Bronchial epithelial cell (primary cell): ENCODE results near the gene COMP. TPM values are rescaled to one million over a fixed set of nuclear protein-coding genes. Genes with fewer than 3 reads are reported as not detected.
A peak's percentile ranks its signal among the peaks of the same experiment; 100 is the strongest.

Experiments
- DNase-seq: peaks from one replicate; pipeline ENCODE4 v3.0.0-alpha.2; 2010; ENCODE audit warnings: low read depth
- FAIRE-seq: peaks from 2 replicates; lab custom pipeline; 2011; peaks lifted over from hg19 to GRCh38; lab: Jason Lieb, UNC
- H3K27me3 ChIP-seq: 2 replicates; pipeline ENCODE4 v1.5.1; 2011; ENCODE audit warnings: low read length; ENCODE audit not compliant: control insufficient read depth, insufficient read depth
- H3K36me3 ChIP-seq: 2 replicates; pipeline ENCODE4 v1.5.1; 2011; ENCODE audit warnings: low read length; ENCODE audit not compliant: control insufficient read depth, insufficient read depth
- H3K4me3 ChIP-seq: 2 replicates; pipeline ENCODE4 v1.5.1; 2011; ENCODE audit warnings: mild to moderate bottlenecking, low read depth, low read length, control low read depth
- CTCF ChIP-seq: IDR thresholded peaks from 2 replicates; pipeline ENCODE4 v1.5.1; 2011; ENCODE audit warnings: mild to moderate bottlenecking, moderate library complexity, low read length, control low read depth, inconsistent platforms; ENCODE audit not compliant: insufficient read depth, severe bottlenecking
- total RNA-seq: library from RNA; depleted of rRNA; stranded (reverse); fragments of >200 nt; gene quantifications from 2 replicates; pipeline ENCODE4 v1.2.1, GENCODE V29; 2014

The COMP gene
- total RNA-seq, 1 donor from 2014 or later: not detected

DNA sequence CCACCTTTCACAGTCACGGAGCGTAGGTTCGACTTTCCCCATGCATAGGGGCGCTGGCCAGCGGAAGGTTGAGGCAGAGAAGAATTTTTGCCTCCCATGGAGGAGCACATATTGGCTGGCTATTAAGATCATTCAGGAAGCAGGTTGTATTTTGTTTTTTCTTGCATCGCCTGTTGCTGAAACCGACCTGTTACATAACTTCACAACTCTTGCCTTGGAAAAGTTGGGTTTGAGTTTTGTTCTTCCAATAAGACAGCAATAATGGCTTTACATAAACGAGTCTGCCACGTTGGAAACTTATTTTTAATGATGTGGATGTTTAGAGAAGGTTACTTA lies 42.0 kb upstream of the COMP start:
- FAIRE-seq (no peak), DNase-seq (no peak)
- H3K4me3 ChIP-seq: peak overlapping the region; percentile 65
- peaks cover 2% of the 10 kb centered on the region for H3K36me3 ChIP-seq
- no peak for TF ChIP-seq CTCF
- no peaks in the 10 kb centered on the region for H3K27me3 ChIP-seq

DNA sequence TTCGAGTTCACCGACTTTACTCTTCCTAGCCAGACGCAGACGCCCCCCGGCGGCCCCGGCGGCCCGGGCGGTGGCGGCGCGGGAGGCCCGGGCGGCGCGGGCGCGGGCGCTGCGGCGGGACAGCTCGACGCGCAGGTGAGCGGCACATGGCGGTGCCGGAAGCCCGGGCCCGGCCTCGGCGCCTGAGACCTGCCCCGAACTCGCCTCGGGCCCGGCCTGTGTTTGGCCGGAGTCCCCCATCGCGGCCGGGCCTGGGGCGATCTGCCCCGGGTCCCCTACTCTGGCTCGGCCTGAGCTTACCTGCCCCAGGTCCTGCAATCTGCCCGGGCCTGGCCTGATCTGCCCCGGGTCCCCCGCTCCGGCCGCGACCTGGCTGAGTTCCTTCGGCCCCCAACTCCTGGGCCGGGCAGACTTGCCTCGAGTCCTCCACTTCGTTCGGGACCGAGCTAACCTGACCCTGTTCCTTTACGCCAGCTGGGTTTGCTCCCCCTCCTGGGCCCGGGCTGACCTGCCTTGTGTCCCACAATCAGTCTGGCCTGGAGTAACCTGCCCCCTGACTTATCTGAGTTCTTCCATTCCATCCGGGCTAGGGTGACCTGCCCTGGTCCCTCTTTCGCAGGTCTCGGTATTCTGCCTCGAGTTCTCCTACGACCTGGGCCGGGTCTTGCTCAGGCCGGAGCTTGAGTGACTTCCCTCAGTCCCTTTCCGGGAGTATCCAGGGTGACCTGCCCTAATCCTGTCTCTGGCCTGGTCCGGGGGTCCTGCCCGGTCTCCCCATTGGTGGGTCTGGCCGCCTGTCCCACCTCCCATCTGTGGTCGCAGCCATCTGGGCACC lies 41.4 kb upstream of the COMP start:
- DNase-seq (no peak), FAIRE-seq (no peak)
- Histone ChIP-seq H3K36me3 (peaks cover 2% of the 10 kb centered on the region), H3K4me3 (peak overlapping the region; percentile 65), H3K27me3 (no peaks in the 10 kb centered on the region)
- TF ChIP-seq CTCF: peak; percentile 32

GRCh38 chr19:18831524-18832305 lies 40.6 kb upstream of the COMP start, which contains the start of gene UPF1:
Gene UPF1, plus strand, starts transcription at chr19:18831959. Its CDS starts 251 bp downstream, at chr19:18832210.
- DNase-seq (peak; percentile 81), FAIRE-seq (no peak)
- peaks cover 2% of the 10 kb centered on the region for H3K36me3 ChIP-seq
- no peak for TF ChIP-seq CTCF
- H3K27me3 ChIP-seq: no peaks in the 10 kb centered on the region
- H3K4me3 ChIP-seq: peak within 1 kb of the TSS; percentile 65

- FAIRE-seq (no peak), DNase-seq (no peak)
- no peak overlapping the region for H3K4me3 ChIP-seq
- no peak for TF ChIP-seq CTCF
- H3K27me3 ChIP-seq: no peaks in the 10 kb centered on the region
- H3K36me3 ChIP-seq: no peaks in the 10 kb centered on the region
Measured at GRCh38 chr19:18830488-18830887, 39.4 kb upstream of the COMP start.

DNA sequence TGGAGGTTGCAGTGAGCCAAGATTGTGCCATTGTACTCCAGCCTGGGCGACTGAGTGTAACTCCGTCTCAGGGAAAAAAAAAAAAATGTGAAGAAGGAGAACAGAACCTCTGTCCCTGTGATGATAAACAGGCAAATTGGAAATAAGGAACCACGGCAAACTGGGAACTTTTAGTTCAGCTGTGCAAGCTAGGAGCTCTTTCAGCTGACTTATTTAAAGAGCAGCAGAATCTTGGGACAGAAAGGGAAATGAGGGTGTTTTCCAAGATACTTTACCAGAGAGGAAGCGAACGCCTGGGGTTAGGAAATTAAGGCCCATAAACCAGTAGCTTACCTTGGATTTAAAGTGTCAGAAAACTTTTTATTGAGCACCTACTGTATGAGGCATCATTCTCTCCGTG lies 37.7 kb upstream of the COMP start:
- Histone ChIP-seq H3K4me3 (no peak overlapping the region), H3K27me3 (no peaks in the 10 kb centered on the region), H3K36me3 (no peaks in the 10 kb centered on the region)
- no peak for FAIRE-seq
- no peak for DNase-seq
- no peak for TF ChIP-seq CTCF
